GM18861 (cell line): ENCODE results near the gene CFAP251.

Experiments used
- ATAC-seq: cut with Tn5 transposase; IDR thresholded peaks from one replicate; pipeline ENCODE4 v1.9.1; 2021; ENCODE audit not compliant: unreplicated experiment

Gene CFAP251

GRCh38 chr12:122051231-122051876 is 133.0 kb downstream of the CFAP251 start:
- no peak for ATAC-seq

- ATAC-seq = no peak
Observed at GRCh38 chr12:122052285-122052684, 133.9 kb downstream of the CFAP251 start.
